Esophagus (tissue), 2 donors: ENCODE results near the gene SOX1. TPM values are rescaled to one million over a fixed set of nuclear protein-coding genes. Genes with fewer than 3 reads are reported as not detected.

Source experiments
- H3K27ac ChIP-seq, 2 donors: one replicate each; pipeline ENCODE4 v1.5.1; 2013; ENCODE audit warnings: low read depth in 2 of 2, mild to moderate bottlenecking in 2 of 2, inconsistent platforms in 1 of 2, low read length in 1 of 2, moderate library complexity in 1 of 2
- H3K27me3 ChIP-seq, 2 donors: one replicate each; pipeline ENCODE4 v1.6.1; 2013; ENCODE audit warnings: low read length in 2 of 2, control low read depth in 1 of 2, mild to moderate bottlenecking in 1 of 2; ENCODE audit not compliant: insufficient read depth in 2 of 2, control insufficient read depth in 1 of 2
- H3K36me3 ChIP-seq, 2 donors: one replicate each; pipeline ENCODE4 v1.6.1; 2013; ENCODE audit warnings: low read length in 1 of 2; ENCODE audit not compliant: control insufficient read depth in 2 of 2, insufficient read depth in 2 of 2
- H3K4me1 ChIP-seq, 2 donors: one replicate each; pipeline ENCODE4 v1.6.1; 2013; ENCODE audit warnings: low read length in 1 of 2; ENCODE audit not compliant: control insufficient read depth in 2 of 2, insufficient read depth in 2 of 2
- H3K4me3 ChIP-seq, 2 donors: one replicate each; pipeline ENCODE4 v1.5.1; 2013; ENCODE audit warnings: low read length in 2 of 2, mild to moderate bottlenecking in 2 of 2, low read depth in 1 of 2, moderate library complexity in 1 of 2
- H3K9me3 ChIP-seq, 2 donors: one replicate each; pipeline ENCODE4 v1.6.1; 2013; ENCODE audit warnings: mild to moderate bottlenecking in 2 of 2, low read depth in 1 of 2, low read length in 1 of 2, moderate library complexity in 1 of 2; ENCODE audit not compliant: control insufficient read depth in 2 of 2, insufficient read depth in 1 of 2
- WGBS, 2 donors: extraction: QIAGEN DNeasy Blood & Tissue Kit; methylation state at CpG; one replicate each; pipeline ENCODE4 v1.1.7; 2013; 5-methylcytosine and 5-hydroxymethylcytosine counted together
- polyA plus RNA-seq, 2 donors: library from polyadenylated mRNA; stranded (reverse); fragments of 200-250 nt; gene quantifications; one replicate each; pipeline ENCODE4 v1.2.3, GENCODE V29; 2013
- donor health status: healthy with polysubstance abuse.
- donor health status: Bipolar disorder and iron deficiency.

SOX1 gene
- polyA plus RNA-seq, 2 donors = not detected

DNA sequence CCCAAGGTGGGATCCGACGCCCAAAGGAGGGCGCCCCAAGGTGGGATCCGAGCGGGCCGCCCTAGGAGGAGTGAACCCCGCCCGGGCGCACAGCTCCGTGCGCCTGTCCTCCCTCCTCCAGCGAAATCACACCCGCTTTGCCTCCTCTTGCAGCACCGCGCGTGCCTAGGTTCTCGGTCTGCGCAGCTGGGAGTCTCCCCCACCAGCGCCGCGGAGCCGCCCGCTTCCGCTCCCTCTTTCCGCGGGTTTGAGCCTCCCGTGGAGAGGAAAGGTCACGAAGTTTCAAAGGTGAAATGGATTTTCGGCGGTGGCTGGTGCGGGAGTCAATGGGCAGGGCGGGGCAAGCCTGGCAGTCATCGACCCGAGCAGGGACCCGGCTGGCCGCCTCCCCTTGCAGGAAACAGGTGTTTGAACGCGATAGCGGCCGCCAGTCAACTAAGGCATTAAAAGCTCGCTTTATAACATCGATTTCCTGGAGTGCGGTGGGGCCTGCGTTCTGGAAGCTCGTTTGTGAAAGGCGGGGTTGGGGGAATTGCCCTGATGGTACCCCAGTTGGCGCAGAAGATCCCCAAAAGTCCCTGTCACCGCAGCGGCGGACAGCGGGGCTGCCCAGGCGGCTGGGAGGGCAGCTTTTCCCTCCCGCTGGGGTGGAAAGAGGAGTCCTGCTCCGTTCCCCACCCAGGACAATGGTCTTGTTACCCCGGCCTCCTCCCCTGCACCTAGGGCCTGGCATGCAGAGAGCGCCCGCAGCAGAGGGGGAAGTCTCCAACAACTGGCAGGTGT, 9.0 kb upstream of the SOX1 start:
- Histone ChIP-seq H3K9me3 (peaks cover 0 to 5% of the 10 kb centered on the region in 2 donors), H3K36me3 (no peaks in the 10 kb centered on the region), H3K27me3 (peaks cover 30 to 52% of the 10 kb centered on the region in 2 donors), H3K4me1 (no peaks in the 10 kb centered on the region), H3K4me3 (no peak overlapping the region), H3K27ac (no peak overlapping the region)
- WGBS, 2 donors = 2 to 7% methylated on average over 56 to 57 of the region's 57 CpGs

DNA sequence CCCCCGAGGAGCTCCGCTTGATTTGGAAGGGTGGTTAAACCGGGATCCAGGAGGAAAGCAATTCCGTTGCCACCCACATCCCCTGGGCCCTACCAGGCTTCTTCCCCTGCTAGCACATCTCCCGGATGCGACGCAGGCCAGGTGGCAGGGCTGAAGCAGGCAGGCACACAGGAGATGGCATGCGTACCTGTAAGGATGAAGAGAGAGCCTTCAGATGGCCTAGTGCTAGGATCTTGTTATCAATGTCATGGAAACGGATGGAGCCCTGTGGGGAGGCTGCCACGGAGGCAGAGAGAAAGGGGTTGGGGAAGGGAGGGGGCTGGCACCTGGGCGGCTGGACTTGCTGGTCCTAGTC, 8.5 kb upstream of the SOX1 start:
- H3K4me1 ChIP-seq = no peaks in the 10 kb centered on the region

GRCh38 chr13:112058941-112059340, 8.0 kb upstream of the SOX1 start:
- 14 to 16% methylated on average over 5 of the region's 5 CpGs for WGBS, 2 donors

More for the DNA sequence above, 8.5 kb upstream of the SOX1 start:
- WGBS, 2 donors = 4 to 7% methylated on average over 9 to 11 of the region's 11 CpGs
- no peak overlapping the region for H3K27ac ChIP-seq
- peaks cover 0 to 5% of the 10 kb centered on the region in 2 donors for H3K9me3 ChIP-seq
- H3K27me3 ChIP-seq = peaks cover 30 to 51% of the 10 kb centered on the region in 2 donors
- H3K36me3 ChIP-seq = no peaks in the 10 kb centered on the region
- H3K4me3 ChIP-seq = no peak overlapping the region

DNA sequence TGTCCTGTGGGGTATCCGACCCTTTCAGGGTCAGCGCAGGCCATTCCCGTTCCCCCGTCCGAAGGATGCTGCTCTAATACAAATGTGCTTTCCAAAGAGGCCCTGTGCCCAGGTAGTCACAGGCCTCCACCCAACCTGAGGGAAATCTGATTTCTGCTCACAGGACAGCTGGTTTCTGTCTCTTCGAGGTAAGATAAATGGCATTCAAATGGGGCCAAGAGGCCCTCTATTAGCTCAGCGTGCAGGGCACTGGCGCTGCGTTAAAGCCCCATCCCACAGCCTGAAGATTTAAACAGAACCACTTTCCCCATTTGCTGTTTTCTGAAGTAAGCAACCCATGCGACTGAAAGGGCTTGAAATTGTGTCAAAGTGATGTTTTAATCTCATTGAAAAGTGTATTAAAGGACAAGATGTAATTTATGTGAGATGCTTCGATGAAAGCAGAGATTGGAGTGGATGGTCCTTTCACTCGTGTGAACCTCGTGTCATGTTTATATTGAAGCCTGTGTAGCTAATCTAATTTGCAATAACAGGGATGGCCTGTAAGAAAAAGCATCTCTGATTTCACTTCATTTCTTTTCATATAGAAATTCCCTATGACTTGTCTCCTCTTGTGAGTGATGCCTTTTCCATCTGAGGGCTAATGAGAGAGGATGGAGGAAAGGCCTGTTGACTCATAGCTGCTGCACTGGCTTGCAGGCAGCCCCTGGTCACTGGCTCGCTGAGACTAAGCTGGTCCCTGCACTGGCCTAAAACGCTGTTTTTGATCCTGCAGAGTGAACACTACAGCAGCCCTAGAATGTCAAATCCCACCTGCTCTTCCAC, 7.3 kb upstream of the SOX1 start:
- 13 to 27% methylated on average over 15 of the region's 15 CpGs for WGBS, 2 donors
- Histone ChIP-seq H3K9me3 (peaks cover 0 to 5% of the 10 kb centered on the region in 2 donors), H3K36me3 (no peaks in the 10 kb centered on the region), H3K27me3 (peaks cover 35 to 48% of the 10 kb centered on the region in 2 donors), H3K4me3 (no peak overlapping the region), H3K27ac (no peak overlapping the region), H3K4me1 (no peaks in the 10 kb centered on the region)

More at GRCh38 chr13:112058941-112059340, 8.0 kb upstream of the SOX1 start:
- H3K27me3 ChIP-seq = peaks cover 30 to 49% of the 10 kb centered on the region in 2 donors
- no peak overlapping the region for H3K4me3 ChIP-seq
- H3K36me3 ChIP-seq = no peaks in the 10 kb centered on the region
- H3K9me3 ChIP-seq = peaks cover 0 to 5% of the 10 kb centered on the region in 2 donors
- no peaks in the 10 kb centered on the region for H3K4me1 ChIP-seq
- H3K27ac ChIP-seq = no peak overlapping the region

DNA sequence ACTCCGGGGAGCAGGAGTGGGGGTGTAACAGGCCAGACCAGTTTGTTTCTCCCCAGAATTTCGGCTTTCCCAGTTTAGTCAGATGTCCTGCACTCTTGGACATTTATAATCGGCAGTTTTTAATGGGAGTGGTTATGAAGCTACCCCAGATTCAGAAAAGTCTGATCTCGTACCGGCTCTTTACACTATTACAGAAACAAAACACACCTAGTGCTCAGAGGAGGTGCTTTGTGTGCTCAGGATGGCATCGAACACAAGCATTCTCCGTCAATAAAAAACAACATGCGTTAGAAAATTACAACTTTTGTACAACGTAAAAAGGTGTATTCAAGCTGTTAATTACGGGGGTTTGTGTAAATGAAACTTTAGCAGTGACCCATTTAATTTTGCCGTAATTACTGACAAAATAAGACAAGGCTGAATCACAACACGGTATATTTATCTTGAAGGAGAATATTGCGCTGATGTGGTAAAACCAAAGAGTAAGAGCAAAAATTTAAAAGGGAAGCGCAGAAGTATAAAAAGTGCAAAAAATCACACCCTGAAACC, 6.6 kb upstream of the SOX1 start:
- Histone ChIP-seq H3K27me3 (peaks cover 35 to 44% of the 10 kb centered on the region in 2 donors), H3K4me1 (no peaks in the 10 kb centered on the region), H3K27ac (no peak overlapping the region), H3K4me3 (no peak overlapping the region), H3K9me3 (peaks cover 0 to 5% of the 10 kb centered on the region in 2 donors), H3K36me3 (no peaks in the 10 kb centered on the region)
- WGBS, 2 donors = 15 to 19% methylated on average over 14 of the region's 14 CpGs

DNA sequence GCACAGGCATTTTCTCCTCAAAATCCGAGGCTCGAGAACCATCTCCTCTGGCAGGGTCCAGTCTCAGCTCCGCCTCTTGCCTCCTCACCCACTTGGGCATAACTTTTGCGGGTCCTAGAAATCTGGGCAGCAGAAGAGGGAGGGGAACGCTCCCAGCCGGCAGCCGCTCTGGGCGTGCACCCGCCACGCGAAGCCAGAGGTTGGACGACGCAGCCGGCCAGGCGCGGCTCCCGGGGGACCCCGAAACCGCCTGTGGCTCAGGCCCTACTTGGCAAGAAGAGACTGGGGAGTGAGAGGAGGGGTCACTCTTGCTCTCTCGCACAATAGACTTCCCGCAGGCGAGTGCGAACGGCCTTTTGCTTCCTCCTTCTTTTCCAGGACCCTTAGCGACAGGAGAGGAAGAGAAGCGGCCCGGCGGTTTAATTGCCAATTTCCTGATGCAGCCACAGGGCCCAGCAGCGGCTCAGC, 6.0 kb upstream of the SOX1 start:
- no peaks in the 10 kb centered on the region for H3K36me3 ChIP-seq
- H3K27ac ChIP-seq = no peak overlapping the region
- peaks cover 0 to 5% of the 10 kb centered on the region in 2 donors for H3K9me3 ChIP-seq
- peaks cover 35 to 46% of the 10 kb centered on the region in 2 donors for H3K27me3 ChIP-seq
- H3K4me1 ChIP-seq = no peaks in the 10 kb centered on the region
- no peak overlapping the region for H3K4me3 ChIP-seq
- 4% methylated on average over 29 of the region's 29 CpGs for WGBS, 2 donors

DNA sequence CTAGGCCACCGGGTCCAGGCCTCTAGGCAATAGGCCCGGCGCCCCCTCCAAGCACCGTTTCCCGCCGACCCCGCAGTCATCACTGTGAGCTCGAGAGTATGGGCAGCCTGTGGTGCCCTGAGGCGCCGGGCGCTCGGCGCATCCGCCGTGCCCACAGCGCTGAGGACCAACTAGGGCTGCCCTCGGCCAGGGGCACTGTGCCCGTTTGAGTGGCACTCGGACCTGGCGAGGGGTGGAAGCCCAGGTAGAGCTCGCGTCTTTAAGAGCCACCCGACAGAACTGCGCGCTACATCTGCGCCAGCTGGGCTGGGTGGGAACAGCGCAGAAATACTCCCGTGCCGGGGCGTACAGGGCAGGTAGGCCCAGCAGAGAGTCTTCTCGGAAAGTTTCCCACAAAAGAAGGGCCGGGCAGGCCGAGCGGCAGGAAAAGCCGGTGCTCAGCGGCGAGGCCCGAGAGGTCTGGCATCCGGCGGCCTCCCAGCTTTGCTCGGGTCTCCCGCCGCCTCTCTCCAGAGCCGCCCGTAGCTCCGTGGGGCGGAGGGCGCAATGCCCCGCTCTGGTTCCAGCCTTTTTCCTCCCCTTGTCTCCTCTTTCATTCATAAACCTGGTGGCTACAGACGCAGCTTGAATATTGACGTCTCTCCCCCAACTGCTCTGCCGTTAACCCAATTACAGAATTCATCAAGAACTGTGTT, 5.4 kb upstream of the SOX1 start:
- 7% methylated on average over 52 of the region's 52 CpGs for WGBS, 2 donors
- no peak overlapping the region for H3K27ac ChIP-seq
- peaks cover 0 to 10% of the 10 kb centered on the region in 2 donors for H3K9me3 ChIP-seq
- peaks cover 5% of the 10 kb centered on the region in 2 donors for H3K4me1 ChIP-seq
- H3K27me3 ChIP-seq = peaks cover 35 to 47% of the 10 kb centered on the region in 2 donors
- H3K4me3 ChIP-seq = no peak overlapping the region
- H3K36me3 ChIP-seq = no peaks in the 10 kb centered on the region

GRCh38 chr13:112062072-112062567, 4.8 kb upstream of the SOX1 start:
- Histone ChIP-seq H3K36me3 (no peaks in the 10 kb centered on the region), H3K27ac (no peak overlapping the region), H3K9me3 (peaks cover 0 to 10% of the 10 kb centered on the region in 2 donors), H3K4me3 (no peak overlapping the region), H3K4me1 (peaks cover 5% of the 10 kb centered on the region in 2 donors), H3K27me3 (peaks cover 41 to 43% of the 10 kb centered on the region in 2 donors)
- 10 to 13% methylated on average over 25 of the region's 25 CpGs for WGBS, 2 donors
